NCI-H1105 treated with DMSO at 0.1 percent for 48 hours (cell line): Measurements from ENCODE around the gene SNX7.

Experiments
- DNase-seq: peaks from one replicate; lab custom pipeline; 2025; lab: John Stamatoyannopoulos, UW

Gene SNX7, protein sequence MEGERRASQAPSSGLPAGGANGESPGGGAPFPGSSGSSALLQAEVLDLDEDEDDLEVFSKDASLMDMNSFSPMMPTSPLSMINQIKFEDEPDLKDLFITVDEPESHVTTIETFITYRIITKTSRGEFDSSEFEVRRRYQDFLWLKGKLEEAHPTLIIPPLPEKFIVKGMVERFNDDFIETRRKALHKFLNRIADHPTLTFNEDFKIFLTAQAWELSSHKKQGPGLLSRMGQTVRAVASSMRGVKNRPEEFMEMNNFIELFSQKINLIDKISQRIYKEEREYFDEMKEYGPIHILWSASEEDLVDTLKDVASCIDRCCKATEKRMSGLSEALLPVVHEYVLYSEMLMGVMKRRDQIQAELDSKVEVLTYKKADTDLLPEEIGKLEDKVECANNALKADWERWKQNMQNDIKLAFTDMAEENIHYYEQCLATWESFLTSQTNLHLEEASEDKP

GRCh38 chr1:98661544-98662355 lies at the start of gene SNX7:
Gene SNX7, plus strand, starts transcription at chr1:98661721. Its CDS starts 11 bp downstream, at chr1:98661732.
- peak; percentile 74 for DNase-seq

DNA sequence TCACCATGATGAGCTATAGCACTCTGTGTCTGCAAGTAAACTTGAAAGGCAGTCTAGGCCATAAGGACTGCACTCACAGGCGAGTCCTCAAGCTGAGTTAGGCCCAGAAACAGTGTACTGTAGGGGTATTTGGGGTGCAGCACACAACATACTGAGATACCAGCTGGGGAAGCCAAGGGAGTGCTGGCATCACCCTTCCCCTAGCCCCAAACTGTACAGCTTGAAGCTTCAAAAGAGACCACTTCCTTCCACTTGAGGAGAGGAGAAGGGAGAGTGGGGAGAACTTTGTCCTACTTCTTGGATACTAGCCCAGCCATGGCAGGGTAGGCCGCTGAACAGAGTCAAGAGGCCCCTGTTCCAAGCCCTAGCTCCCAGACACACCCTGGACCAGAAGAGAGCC lies 24.2 kb upstream of the SNX7 start:
- DNase-seq = no peak

DNA sequence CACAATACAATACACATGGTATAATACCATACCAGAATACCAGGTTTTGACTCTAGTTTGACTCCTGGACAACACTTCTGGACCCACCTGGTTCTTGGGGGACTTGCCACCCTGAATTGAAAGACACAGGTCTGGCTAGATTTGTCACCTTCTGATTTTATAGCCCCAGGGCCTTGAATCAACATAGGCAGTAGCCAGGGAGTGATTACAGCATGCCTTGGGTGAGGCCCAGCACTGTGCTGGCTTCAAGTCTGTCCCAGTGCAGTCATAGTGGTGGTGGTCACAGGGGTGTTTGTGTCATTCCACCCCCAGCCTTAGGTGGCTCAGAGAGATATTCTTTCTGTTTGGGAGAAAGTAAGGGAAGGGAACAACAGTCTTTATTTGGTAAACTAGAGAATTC lies 23.3 kb upstream of the SNX7 start:
- DNase-seq = no peak

DNA sequence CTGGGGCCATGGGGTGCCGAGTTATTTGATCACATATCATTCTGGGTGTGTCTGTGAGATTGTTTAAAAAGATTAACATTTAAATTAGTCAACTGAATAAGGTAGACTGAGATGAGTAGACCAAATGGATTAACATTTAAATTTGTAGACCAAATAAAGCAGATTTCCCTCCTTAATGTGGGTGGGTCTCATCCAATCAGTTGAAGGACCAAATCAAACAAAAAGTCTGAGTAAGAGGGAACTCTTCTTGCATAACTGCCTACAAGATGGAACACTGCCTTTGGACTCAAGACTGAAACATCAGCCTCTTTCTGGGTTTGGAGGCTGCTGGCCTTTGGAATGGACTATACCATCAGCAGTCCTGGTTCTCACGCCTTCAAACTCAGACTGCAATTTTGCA lies 17.0 kb upstream of the SNX7 start:
- DNase-seq = no peak

DNA sequence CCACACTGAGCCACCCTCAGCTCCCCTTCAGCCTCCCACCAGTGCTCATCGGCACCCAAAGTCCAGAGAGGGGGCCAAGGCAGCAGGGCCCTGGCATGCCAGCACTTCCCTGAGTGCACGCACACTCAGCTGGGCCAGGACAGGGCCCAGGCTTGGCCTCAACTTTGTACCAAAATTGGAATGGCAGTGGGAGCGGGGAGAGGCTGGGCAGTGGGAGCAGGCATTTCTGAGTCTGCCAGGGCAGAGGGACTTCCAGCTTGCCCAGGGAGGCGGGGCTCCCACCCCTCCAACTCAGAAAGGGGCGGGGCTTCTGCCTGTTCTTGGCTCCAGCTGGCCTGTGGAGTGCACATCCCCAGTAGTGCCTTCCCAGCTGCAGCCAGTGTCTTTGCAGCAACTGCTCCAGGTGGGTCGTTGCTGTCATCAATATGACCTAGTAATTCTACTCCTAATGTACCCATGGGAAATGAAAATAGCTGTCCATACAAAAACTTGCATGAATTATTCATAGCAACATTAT lies 10.3 kb upstream of the SNX7 start:
- peak; percentile 13 for DNase-seq

GRCh38 chr1:98653123-98653522 lies 8.4 kb upstream of the SNX7 start:
- DNase-seq = no peak

- DNase-seq = no peak
Observed at GRCh38 chr1:98659879-98660278, 1.6 kb upstream of the SNX7 start.

- DNase-seq = peak; percentile 29
Observed at GRCh38 chr1:98660940-98661543, 479 bp upstream of the SNX7 start.

- no peak for DNase-seq
Observed at GRCh38 chr1:98662356-98662670, 792 bp downstream of the SNX7 start.

DNA sequence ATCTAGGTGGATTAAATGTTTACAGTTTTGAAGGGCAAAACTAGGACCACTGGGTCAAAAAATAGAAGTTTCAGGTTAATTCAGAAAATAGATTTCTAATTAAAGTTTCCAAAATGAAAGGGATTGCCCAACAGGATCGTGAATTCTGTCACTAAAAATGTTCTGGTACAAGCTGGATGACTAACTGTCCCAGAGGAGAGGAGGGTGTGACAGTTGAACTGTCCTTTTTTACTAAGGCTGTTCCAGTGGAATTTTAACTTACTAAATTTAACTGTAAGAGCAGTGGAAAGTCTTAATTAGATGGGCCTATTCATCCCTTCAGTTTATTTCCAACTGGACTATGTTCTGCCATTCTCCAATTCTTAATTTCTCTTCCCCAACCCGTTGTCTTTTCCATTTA lies 7.2 kb downstream of the SNX7 start:
- no peak for DNase-seq

- DNase-seq = no peak
Observed at GRCh38 chr1:98669355-98670296, 8.1 kb downstream of the SNX7 start.

DNA sequence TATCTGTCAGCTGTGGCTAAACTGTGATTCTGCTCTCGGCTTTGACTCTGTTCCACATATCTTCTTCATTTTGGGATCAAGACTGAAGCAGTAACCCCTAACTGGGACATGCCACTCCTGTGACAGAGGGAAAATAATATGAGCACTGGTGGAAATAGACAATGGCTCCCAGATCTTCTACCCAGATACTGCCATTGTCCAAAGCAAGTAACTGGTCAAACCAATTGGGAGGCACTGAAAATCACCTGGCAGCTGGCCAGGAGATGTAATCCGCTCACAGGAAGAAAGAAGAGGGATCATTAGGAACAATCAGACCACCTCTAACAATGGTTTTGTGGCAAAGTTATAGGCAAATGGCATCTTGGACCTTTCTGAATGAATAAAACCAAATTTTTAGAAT lies 10.7 kb downstream of the SNX7 start:
- no peak for DNase-seq

- DNase-seq = no peak
Observed at GRCh38 chr1:98674075-98674781, 12.7 kb downstream of the SNX7 start.

DNA sequence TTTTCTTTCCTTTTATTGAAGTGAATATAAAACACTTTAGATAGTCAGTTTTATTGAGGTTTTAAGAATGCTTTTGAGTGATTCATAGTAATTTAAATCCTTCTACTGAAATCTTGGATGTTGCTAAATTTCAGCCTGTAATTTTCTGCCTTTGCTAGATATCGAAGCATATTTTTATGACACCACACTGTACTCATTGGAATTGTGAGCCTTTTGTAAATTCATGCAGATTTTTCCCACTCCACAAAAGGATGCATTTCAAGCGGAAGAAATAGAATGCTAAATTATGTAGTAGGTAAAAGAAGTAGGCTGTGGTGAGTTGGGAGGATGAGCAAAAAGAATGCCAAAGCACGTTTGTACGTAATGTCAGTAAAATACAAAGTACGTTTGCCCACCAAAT lies 13.8 kb downstream of the SNX7 start:
- DNase-seq = no peak

DNA sequence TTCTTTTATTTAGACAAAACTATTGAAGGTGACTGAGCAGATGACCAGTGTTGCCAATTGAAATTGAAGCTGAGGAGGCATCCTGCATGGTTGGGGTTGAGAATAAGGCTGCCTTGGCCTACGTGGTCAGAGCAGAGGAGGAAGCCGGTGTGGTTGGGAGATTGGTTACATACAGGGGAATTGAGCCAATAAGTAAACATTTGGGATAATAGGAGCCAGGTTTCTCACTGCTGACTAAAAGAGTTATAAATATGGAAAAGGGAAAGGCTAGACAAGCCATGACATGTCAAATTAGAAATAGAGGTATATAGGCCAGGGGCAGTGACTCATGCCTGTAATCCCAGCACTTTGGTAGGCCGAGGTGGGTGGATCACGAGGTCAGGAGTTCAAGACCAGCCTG lies 15.8 kb downstream of the SNX7 start:
- peak; percentile 22 for DNase-seq

DNA sequence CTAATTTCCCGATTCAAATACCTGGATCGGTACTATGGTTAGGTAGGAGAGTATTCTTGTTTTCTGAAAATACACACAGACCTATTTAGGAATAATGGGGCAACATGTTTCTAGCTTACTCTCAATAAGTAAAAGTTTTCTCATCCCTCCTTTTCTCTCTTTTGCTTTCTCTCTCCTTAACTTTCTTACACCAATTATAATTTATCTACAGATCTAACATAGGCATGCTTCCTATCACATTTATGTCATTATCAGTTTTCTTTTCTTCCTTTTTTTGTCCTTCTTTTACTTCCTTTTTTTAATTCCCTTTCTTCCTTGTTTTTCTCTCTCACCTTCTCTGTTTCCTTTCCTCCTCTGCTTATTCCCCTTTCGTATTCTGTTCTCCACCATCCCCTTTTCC lies 20.3 kb downstream of the SNX7 start:
- no peak for DNase-seq

DNA sequence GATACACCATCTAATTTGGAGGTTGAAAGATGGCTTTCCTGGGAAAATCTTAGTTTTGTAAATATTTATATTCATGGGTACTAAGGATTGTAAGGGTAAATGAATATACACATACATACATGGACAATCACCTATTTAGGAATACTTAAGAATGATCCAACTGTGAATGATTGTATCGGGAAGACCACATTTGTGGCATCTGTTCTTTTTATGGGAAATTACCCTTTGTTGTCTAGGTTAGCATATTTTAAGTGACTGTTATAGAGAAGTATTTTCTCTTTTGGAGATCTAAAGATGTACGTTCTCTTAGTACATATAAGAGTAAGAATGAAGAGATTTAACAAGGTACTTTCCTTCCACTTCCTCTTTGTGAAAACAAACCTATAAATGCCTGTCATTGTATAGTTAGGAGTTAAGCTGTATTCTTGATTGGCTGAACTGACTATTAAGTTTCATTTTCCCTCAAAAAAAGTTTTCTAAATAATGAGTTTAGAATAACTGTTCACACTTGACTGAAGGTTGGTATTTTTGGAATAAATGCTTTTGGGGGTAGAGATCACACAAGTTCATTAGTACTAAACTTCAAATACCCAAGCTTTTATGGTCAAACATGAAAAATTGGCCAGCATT lies 26.7 kb downstream of the SNX7 start:
- no peak for DNase-seq

GRCh38 chr1:98690576-98690975 lies 29.1 kb downstream of the SNX7 start:
- DNase-seq = no peak

DNA sequence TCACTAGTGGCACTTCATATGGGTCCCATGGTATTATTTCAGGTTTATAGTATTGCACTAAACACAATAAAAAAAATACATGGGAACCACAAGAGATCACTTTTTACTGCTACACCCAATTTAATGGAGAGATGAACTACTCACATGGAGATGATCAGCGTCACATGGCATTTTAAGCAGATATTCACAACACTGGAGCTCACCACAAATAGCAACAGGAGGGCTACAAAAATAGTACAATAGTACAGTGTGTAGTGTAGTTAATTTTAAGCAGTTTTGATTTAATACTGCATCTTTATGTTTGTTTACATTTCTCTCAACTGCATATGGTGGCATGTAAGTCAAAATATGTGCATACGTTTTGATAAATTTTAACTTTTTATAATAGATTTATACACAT lies 31.0 kb downstream of the SNX7 start:
- no peak for DNase-seq

GRCh38 chr1:98693385-98693784 lies 31.9 kb downstream of the SNX7 start:
- DNase-seq = no peak

DNA sequence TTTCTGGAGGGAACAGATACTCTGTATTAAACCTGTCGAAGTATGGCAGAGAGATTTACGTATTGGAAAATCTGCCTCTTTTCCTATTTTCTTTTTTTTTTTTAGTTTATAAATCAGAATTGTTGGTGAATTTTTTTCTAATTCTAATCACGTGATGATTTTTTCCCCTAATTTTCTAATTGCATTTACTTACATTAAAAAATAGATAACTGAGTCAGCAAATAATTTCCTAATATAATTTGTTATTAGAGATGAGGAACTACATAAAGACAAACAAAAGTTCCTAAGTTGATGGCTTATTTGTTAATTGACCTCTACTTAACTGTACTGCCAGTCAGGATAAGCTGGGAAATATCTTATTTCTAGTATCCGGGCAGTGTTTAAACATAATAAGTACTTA lies 34.6 kb downstream of the SNX7 start:
- no peak for DNase-seq
